ENCODE measurements around the gene NHSL1.

DNA sequence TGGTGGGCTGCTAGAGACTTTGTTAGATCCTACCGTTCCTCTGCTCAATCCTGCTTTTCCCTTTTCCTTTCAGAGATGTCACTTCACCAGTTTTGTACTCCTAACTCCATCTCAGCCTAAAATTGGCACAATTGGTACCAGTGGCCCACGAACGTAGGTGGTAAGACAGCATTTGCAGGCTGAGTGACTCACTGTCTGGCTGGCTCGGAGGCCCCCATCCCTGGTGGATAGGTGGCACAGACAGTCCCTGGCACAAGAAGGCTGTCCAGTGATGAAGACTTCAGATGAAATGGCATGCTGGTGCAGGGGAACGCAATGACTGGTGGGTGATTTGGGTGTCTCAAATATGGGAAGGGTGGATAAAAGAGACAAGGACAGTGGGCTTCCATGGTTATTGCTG, 84.2 kb downstream of the NHSL1 start:
- TF ChIP-seq, protein P1, sequence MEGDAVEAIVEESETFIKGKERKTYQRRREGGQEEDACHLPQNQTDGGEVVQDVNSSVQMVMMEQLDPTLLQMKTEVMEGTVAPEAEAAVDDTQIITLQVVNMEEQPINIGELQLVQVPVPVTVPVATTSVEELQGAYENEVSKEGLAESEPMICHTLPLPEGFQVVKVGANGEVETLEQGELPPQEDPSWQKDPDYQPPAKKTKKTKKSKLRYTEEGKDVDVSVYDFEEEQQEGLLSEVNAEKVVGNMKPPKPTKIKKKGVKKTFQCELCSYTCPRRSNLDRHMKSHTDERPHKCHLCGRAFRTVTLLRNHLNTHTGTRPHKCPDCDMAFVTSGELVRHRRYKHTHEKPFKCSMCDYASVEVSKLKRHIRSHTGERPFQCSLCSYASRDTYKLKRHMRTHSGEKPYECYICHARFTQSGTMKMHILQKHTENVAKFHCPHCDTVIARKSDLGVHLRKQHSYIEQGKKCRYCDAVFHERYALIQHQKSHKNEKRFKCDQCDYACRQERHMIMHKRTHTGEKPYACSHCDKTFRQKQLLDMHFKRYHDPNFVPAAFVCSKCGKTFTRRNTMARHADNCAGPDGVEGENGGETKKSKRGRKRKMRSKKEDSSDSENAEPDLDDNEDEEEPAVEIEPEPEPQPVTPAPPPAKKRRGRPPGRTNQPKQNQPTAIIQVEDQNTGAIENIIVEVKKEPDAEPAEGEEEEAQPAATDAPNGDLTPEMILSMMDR (IDR thresholded peaks at IDR 0.05; ENCODE audit: insufficient read depth, low read length, poor library complexity, severe bottlenecking), result no peak
- no peak for TF ChIP-seq EZH2phosphoT487 (conservative IDR thresholded peaks at IDR 0.05; ENCODE audit: low read length)
